Mesothelial cell of epicardium (in vitro differentiated cells): ENCODE data around the gene CLEC14A. TPM values are rescaled to one million over a fixed set of nuclear protein-coding genes. Genes with fewer than 3 reads are reported as not detected.

ENCODE experiments used
- DNase-seq, 2 experiments: peaks; one replicate each; pipeline ENCODE4 v3.0.0; 2021; ENCODE audit warnings: low spot score in 2 of 2; ENCODE audit not compliant: unreplicated experiment in 2 of 2
- H3K27ac Mint-ChIP-seq: 2 replicates; pipeline ENCODE4 v1.8.0; 2021; ENCODE audit warnings: mixed read lengths
- H3K27me3 Mint-ChIP-seq: 2 replicates; pipeline ENCODE4 v1.8.0; 2021; ENCODE audit warnings: low read depth, mixed read lengths
- H3K36me3 Mint-ChIP-seq: 2 replicates; pipeline ENCODE4 v1.8.0; 2021; ENCODE audit warnings: mixed read lengths
- H3K4me1 Mint-ChIP-seq: 2 replicates; pipeline ENCODE4 v1.8.0; 2021; ENCODE audit warnings: mixed read lengths
- H3K4me3 Mint-ChIP-seq: 2 replicates; pipeline ENCODE4 v1.8.0; 2021; ENCODE audit warnings: mild to moderate bottlenecking, moderate library complexity, mixed read lengths
- H3K9me3 Mint-ChIP-seq: 2 replicates; pipeline ENCODE4 v1.8.0; 2021; ENCODE audit warnings: mixed read lengths
- CTCF ChIP-seq: fragments of 200-600 bp; sonication (generic); IDR thresholded peaks from one replicate; pipeline ENCODE4 v1.5.0; 2021; ENCODE audit warnings: antibody characterized with exemption; ENCODE audit not compliant: unreplicated experiment
- total RNA-seq: library from RNA; stranded (reverse); gene quantifications from 3 replicates; pipeline ENCODE4 v1.2.1, GENCODE V29; 2021

CLEC14A gene
- total RNA-seq, 1 donor from 2014 or later = 0.13 TPM

DNA sequence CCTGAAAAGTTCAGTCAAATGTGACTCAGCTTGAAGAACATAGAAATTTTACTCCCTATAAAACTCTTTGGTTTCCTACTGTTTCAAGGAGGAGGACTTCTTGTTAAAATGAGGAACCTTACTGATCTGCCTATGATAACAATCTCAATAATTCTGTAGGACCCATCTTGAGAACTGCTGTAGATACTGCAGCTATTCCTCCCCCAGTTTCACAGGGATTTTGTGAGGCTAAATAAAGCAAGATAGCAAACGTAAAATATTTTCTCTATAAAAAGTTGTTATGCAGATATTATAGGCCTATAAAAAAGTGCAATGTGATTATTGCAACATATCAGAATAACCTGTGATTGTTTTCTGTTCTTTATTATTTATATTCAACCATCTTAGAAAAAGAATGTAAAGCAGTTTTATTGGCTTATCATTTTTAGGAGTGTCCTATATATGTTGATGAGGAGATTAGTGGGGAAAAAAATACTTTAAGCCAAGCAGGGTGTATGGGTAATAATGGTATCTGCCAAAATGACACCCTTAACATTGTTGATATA is 12.1 kb downstream of the CLEC14A start:
- Mint-ChIP-seq H3K36me3 (no peaks in the 10 kb centered on the region), H3K9me3 (no peaks in the 10 kb centered on the region), H3K4me1 (no peaks in the 10 kb centered on the region), H3K27me3 (peaks cover 25% of the 10 kb centered on the region), H3K4me3 (no peak overlapping the region), H3K27ac (no peak overlapping the region)
- no peak for TF ChIP-seq CTCF
- no peak for DNase-seq

DNA sequence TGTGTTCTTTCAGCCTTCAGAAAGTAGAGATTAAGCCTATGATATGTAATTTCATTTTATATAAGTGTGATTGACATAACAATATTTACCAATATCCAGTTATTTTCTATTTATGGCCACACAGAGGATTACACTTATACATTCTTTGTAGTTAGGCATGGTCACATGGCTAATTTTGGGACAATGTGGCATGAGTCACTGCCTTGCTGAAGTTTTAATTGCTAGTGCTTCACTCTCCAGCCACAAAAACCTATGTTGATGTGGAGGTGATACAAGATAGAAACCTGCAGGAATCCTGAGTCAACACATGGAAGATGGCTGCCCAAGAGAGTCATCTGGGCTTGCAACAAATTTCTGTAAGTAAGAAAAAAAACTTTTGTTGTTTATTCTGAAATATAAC is 17.0 kb downstream of the CLEC14A start:
- Mint-ChIP-seq H3K27me3 (peaks cover 8% of the 10 kb centered on the region), H3K27ac (no peak overlapping the region), H3K4me3 (no peak overlapping the region), H3K9me3 (peaks cover 3% of the 10 kb centered on the region), H3K36me3 (no peaks in the 10 kb centered on the region), H3K4me1 (no peaks in the 10 kb centered on the region)
- no peak for DNase-seq
- TF ChIP-seq CTCF = no peak

- peaks cover 8% of the 10 kb centered on the region for H3K27me3 Mint-ChIP-seq
- H3K9me3 Mint-ChIP-seq = peaks cover 3% of the 10 kb centered on the region
- no peaks in the 10 kb centered on the region for H3K4me1 Mint-ChIP-seq
- no peak for DNase-seq
- no peak overlapping the region for H3K27ac Mint-ChIP-seq
- no peak overlapping the region for H3K4me3 Mint-ChIP-seq
- no peaks in the 10 kb centered on the region for H3K36me3 Mint-ChIP-seq
- TF ChIP-seq CTCF = no peak
These were observed 17.6 kb downstream of the CLEC14A start for GRCh38 chr14:38238332-38238731.

GRCh38 chr14:38233218-38233617 is 22.7 kb downstream of the CLEC14A start:
- Mint-ChIP-seq H3K4me3 (no peak overlapping the region), H3K9me3 (peaks cover 11% of the 10 kb centered on the region), H3K27ac (no peak overlapping the region), H3K36me3 (no peaks in the 10 kb centered on the region), H3K27me3 (peaks cover 15% of the 10 kb centered on the region), H3K4me1 (no peaks in the 10 kb centered on the region)
- no peak for TF ChIP-seq CTCF
- DNase-seq = no peak

GRCh38 chr14:38226366-38226765 is 29.5 kb downstream of the CLEC14A start:
- no peak overlapping the region for H3K4me3 Mint-ChIP-seq
- no peak for DNase-seq
- H3K4me1 Mint-ChIP-seq = no peaks in the 10 kb centered on the region
- no peak overlapping the region for H3K27ac Mint-ChIP-seq
- H3K9me3 Mint-ChIP-seq = peaks cover 7% of the 10 kb centered on the region
- H3K27me3 Mint-ChIP-seq = peaks cover 4% of the 10 kb centered on the region
- H3K36me3 Mint-ChIP-seq = no peaks in the 10 kb centered on the region
- no peak for TF ChIP-seq CTCF

DNA sequence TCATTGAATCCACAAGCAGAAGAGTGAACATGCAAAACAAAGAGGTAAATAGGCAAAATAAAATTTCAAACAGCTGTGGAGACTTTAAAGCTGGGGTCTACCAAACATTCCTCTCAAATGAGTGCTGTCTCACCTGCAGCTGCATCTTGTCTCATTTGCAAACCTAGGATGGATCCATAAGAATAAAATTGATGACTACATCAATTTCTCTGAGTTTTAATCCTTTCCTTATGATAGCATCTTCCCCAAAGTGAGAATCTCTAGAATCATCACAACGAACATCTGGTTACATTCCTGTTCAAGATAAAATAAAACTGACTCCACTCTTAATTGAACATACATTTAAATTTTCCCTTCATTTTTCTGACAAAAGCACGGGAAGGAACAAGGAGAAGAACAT is 29.9 kb downstream of the CLEC14A start:
- H3K9me3 Mint-ChIP-seq = peaks cover 3% of the 10 kb centered on the region
- no peaks in the 10 kb centered on the region for H3K27me3 Mint-ChIP-seq
- H3K4me1 Mint-ChIP-seq = no peaks in the 10 kb centered on the region

More for the DNA sequence above, 29.9 kb downstream of the CLEC14A start:
- DNase-seq = no peak
- H3K27ac Mint-ChIP-seq = no peak overlapping the region
- no peak for TF ChIP-seq CTCF
- H3K36me3 Mint-ChIP-seq = no peaks in the 10 kb centered on the region
- H3K4me3 Mint-ChIP-seq = no peak overlapping the region
